Transverse colon (tissue), 4 donors: Measurements from ENCODE around the gene CACNA1C. TPM values are rescaled to one million over a fixed set of nuclear protein-coding genes. Genes with fewer than 3 reads are reported as not detected.

ENCODE experiments used
- DNase-seq: peaks from one replicate; pipeline ENCODE4 v3.0.0-alpha.2; 2019
- H3K27ac ChIP-seq, 4 donors: fragments of 200-600 bp; sonication (generic); 2 replicates each; pipeline ENCODE4 v1.5.1; 2016 to 2018; ENCODE audit warnings: inconsistent platforms in 4 of 4
- H3K27me3 ChIP-seq: fragments of 200-600 bp; sonication (generic); 2 replicates; pipeline ENCODE4 v1.5.1; 2017; ENCODE audit warnings: inconsistent platforms
- H3K36me3 ChIP-seq, 4 donors: fragments of 200-600 bp; sonication (generic); 2 replicates each; pipeline ENCODE4 v1.5.1; 2017 to 2019; ENCODE audit warnings: inconsistent platforms in 4 of 4
- H3K4me1 ChIP-seq, 4 donors: fragments of 200-600 bp; sonication (generic); 2 replicates each; pipeline ENCODE4 v1.5.1; 2017 to 2020; ENCODE audit warnings: inconsistent platforms in 4 of 4
- H3K4me3 ChIP-seq, 4 donors: fragments of 200-600 bp; sonication (generic); 1 replicate in 1 of 4; 2 replicates in 3 of 4; pipeline versions ENCODE4 v1.5.1 to v1.6.1; 2017 to 2019; ENCODE audit warnings: inconsistent platforms in 4 of 4
- H3K9me3 ChIP-seq, 2 donors: fragments of 200-600 bp; sonication (generic); 2 replicates each; pipeline ENCODE4 v1.5.1; 2017 to 2019; ENCODE audit warnings: inconsistent platforms in 2 of 2
- EP300 ChIP-seq: sonication (generic); formaldehyde crosslinking; IDR thresholded peaks from one replicate; pipeline ENCODE4 v1.6.1; 2017; ENCODE audit warnings: antibody characterized with exemption, low read depth
- POLR2A ChIP-seq: fragments of 450-650 bp; IDR thresholded peaks from one replicate; pipeline ENCODE4 v1.6.1; 2016; ENCODE audit warnings: antibody characterized with exemption, mild to moderate bottlenecking, moderate library complexity
- POLR2AphosphoS5 ChIP-seq, 3 donors: sonication (generic); formaldehyde crosslinking; IDR thresholded peaks; one replicate each; pipeline ENCODE4 v1.6.1; 2016; ENCODE audit warnings: antibody characterized with exemption in 3 of 3
- WGBS, 2 donors: methylation state at CpG; one replicate each; pipeline ENCODE4 v1.1.5; 2018; ENCODE audit warnings: low coverage in 1 of 2; 5-methylcytosine and 5-hydroxymethylcytosine counted together
- in situ Hi-C, 4 donors: fragments of 200-750 bp; cut with MboI; loops; one replicate each; pipeline versions ENCODE4 v1.15.0 to v1.15.1; 2017; ENCODE audit warnings: low sequenced_read_pairs in 3 of 4, low pct_ligation_motif_present in 1 of 4, low pct_unique_long_range_greater_than_20kb in 1 of 4
- intact Hi-C: fragments of 100-400 bp; cut with DNase I; formaldehyde crosslinking; loops from one replicate; pipeline ENCODE4 v1.15.1; 2023; ENCODE audit warnings: low total_unique reads
- total RNA-seq, 4 donors: library from RNA; depleted of rRNA; stranded (reverse); fragments of >200 nt; gene quantifications; one replicate each; pipeline ENCODE4 v1.1.0, GENCODE V29; 2016
- TF ChIP-seq, protein P1 (sequence below), 5 experiments: fragments of 200-600 bp in 3 of 5; fragments of 450-650 bp in 2 of 5; sonication (generic) in 3 of 5; IDR thresholded peaks; 1 replicate in 2 of 5; 2 replicates in 3 of 5; pipeline ENCODE4 v1.5.1; 2016 to 2017; ENCODE audit warnings: antibody characterized with exemption in 5 of 5, inconsistent platforms in 3 of 5, mild to moderate bottlenecking in 2 of 5, moderate library complexity in 1 of 5

CACNA1C gene
- total RNA-seq, 4 donors from 2014 or later: 18.8 to 35.2 (median 24.8) TPM

DNA sequence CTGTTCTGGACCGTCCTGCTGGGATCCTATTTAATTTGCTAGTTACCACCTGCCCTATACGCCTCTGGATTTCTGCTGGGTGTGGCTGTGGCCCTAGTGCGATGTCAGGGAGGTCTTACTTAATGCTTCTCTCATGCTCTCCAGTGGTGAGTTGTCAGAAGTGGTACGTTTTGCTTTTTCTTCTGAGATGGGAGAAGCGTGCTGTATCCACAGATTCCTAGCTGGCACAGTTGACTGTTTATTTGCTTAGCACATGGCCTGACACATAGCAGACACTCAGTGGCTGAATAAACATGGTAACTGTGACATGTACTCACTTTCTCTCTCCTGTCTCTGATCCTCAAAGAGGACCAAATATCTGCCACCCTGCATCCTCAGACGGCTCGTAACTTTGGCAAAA lies 107.3 kb downstream of the CACNA1C start:
- Histone ChIP-seq H3K4me3 (no peak overlapping the region), H3K4me1 (peaks cover 27 to 40% (median 33%) of the 10 kb centered on the region in 4 donors), H3K9me3 (no peaks in the 10 kb centered on the region), H3K36me3 (no peaks in the 10 kb centered on the region), H3K27ac (peak overlapping the region; percentile 68 to 84 (median 72)), H3K27me3 (no peaks in the 10 kb centered on the region)
- in situ Hi-C loops (no loop called here), intact Hi-C loops (no loop called here)
- 65 to 68% methylated on average over 3 to 7 of the region's 7 CpGs for WGBS, 2 donors
- DNase-seq: no peak
- TF ChIP-seq POLR2A (no peak), POLR2AphosphoS5 (IDR thresholded peaks at IDR 0.05) (peak in 1 of 3 donors; percentile 38), EP300 (no peak)
- TF ChIP-seq, protein P1, sequence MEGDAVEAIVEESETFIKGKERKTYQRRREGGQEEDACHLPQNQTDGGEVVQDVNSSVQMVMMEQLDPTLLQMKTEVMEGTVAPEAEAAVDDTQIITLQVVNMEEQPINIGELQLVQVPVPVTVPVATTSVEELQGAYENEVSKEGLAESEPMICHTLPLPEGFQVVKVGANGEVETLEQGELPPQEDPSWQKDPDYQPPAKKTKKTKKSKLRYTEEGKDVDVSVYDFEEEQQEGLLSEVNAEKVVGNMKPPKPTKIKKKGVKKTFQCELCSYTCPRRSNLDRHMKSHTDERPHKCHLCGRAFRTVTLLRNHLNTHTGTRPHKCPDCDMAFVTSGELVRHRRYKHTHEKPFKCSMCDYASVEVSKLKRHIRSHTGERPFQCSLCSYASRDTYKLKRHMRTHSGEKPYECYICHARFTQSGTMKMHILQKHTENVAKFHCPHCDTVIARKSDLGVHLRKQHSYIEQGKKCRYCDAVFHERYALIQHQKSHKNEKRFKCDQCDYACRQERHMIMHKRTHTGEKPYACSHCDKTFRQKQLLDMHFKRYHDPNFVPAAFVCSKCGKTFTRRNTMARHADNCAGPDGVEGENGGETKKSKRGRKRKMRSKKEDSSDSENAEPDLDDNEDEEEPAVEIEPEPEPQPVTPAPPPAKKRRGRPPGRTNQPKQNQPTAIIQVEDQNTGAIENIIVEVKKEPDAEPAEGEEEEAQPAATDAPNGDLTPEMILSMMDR (IDR thresholded peaks at IDR 0.05): no peak

DNA sequence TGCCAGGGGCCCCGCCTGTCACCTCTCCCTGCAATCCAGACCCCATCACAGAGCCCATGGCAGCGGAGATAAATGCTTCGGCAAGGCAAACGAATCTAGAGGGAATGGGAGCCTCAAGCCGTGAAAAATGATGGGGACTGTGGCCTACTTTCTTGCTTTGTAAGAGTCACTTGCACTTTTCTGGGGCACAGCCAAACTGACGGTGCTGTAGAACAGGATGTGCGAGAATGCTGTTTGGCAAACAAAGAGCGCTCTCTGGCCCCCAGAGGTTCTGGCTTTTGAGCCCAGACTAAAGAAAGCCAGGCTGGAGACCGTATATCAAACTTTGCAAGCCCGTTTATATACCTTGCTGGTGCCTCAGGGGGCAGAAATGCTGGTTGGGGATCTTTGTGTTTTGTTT lies 108.7 kb downstream of the CACNA1C start:
- in situ Hi-C loops (no loop called here), intact Hi-C loops (no loop called here)
- TF ChIP-seq POLR2AphosphoS5 (IDR thresholded peaks at IDR 0.05): peak in 2 of 3 donors; percentile 38 to 45
- no peak for TF ChIP-seq POLR2A
- peaks cover 27 to 41% (median 33%) of the 10 kb centered on the region in 4 donors for H3K4me1 ChIP-seq
- DNase-seq: peak; percentile 64
- no peaks in the 10 kb centered on the region for H3K27me3 ChIP-seq
- no peaks in the 10 kb centered on the region for H3K36me3 ChIP-seq
- H3K9me3 ChIP-seq: no peaks in the 10 kb centered on the region
- 39 to 45% methylated on average over 3 to 10 of the region's 10 CpGs for WGBS, 2 donors
- H3K27ac ChIP-seq: peak overlapping the region; percentile 68 to 84 (median 72)
- no peak overlapping the region for H3K4me3 ChIP-seq

DNA sequence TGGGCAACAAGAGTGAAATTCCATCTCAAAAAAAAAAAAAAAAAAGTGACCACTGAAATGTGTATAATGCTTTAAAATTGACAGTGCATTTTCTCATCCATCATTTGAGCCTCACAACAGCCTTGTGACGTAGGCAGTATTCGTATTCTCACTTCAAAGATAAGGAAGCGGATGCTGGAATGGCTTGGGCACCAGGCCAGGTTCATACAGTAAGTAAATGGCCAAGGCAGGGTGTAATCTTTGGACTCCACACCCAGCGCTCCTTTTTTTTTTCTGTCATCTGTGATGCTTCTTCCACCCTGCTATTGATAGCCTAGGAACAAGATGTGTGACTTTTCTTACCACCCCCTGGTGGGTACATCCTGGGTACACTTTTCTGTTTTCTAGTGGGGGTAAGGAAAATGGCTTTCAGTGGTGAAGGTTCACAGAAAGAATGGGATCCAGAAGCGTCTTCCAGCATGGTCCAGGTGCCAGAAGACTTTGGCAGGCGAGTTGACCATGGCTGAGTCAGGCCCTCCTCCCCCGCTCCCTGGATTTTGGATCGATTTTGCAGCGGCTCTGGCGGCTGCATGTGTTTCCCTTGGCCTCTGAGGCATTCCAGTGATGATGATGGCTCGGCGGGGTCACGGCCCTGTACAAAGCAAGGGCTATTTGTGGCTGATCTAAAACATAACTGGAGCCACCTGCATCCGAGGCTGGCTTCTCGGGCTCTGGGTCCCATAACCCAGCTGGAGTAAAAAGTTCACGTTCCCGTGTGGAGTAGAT lies 110.6 kb downstream of the CACNA1C start:
- peak; percentile 92 for DNase-seq
- H3K27me3 ChIP-seq: no peaks in the 10 kb centered on the region
- no peak overlapping the region for H3K4me3 ChIP-seq
- in situ Hi-C loops (no loop called here), intact Hi-C loops (no loop called here)
- TF ChIP-seq, protein P1 (IDR thresholded peaks at IDR 0.05): peak in 2 of 5 experiments; percentile 34 to 40
- peak; percentile 25 to 58 (median 26) for TF ChIP-seq POLR2AphosphoS5 (IDR thresholded peaks at IDR 0.05)
- TF ChIP-seq EP300: no peak
- H3K9me3 ChIP-seq: no peaks in the 10 kb centered on the region
- peaks cover 29 to 41% (median 35%) of the 10 kb centered on the region in 4 donors for H3K4me1 ChIP-seq
- H3K27ac ChIP-seq: peak overlapping the region; percentile 68 to 84 (median 72)
- 46 to 50% methylated on average over 1 to 17 of the region's 17 CpGs for WGBS, 2 donors
- H3K36me3 ChIP-seq: no peaks in the 10 kb centered on the region

DNA sequence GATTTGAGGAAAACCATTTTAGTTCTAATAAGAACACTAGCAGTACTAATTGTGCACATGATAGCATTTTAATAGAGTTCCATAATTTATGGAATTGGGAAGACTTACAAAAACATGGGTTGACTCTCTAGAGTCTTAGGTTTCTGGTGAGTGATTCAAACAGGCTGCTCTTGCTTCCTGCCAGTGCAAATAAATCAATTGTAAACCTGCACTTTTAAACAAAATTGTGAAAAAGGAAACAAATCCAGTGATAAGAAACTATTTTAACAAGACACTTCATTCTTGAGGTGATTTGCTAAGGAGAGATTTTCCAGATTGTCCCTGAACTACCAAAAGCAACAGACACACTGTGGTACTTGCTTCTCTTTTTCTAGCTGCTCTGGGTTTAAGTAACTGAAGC lies 112.2 kb downstream of the CACNA1C start:
- intact Hi-C loops (no loop called here), in situ Hi-C loops (no loop called here)
- no peaks in the 10 kb centered on the region for H3K36me3 ChIP-seq
- H3K27me3 ChIP-seq: no peaks in the 10 kb centered on the region
- H3K9me3 ChIP-seq: no peaks in the 10 kb centered on the region
- no peak overlapping the region for H3K4me3 ChIP-seq
- H3K4me1 ChIP-seq: peaks cover 40 to 58% (median 48%) of the 10 kb centered on the region in 4 donors
- peak overlapping the region; percentile 68 to 84 (median 72) for H3K27ac ChIP-seq
- no peak for DNase-seq
- TF ChIP-seq POLR2AphosphoS5 (IDR thresholded peaks at IDR 0.05): peak in 2 of 3 donors; percentile 21 to 57
- TF ChIP-seq, protein P1 (IDR thresholded peaks at IDR 0.05): no peak
